ENCODE measurements around the gene ACIN1.

DNA sequence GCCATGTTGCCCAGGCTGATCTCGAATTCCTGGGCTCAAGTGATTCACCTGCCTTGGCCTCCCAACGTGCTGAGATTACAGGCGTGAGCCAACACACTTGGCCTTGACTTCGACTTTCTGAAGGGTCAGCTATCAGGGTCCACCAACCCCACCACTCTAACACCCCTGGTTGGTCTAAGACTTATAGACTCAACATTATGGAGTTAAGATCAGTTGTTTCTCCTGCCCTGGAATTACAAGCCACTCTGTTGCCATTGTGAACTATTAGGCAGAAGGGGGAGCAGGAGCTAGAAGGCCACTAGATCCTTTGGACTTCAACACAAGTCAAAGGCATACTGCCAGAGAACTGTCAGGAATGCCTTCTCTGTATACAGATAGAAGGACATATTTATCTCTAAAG is 54.8 kb downstream of the ACIN1 start:
- TF ChIP-seq TBP (CRISPR knock-in tag; IDR thresholded peaks at IDR 0.05) (no peak), MYNN (CRISPR knock-in tag; IDR thresholded peaks at IDR 0.05; ENCODE audit: low read depth) (no peak), ZHX1 (CRISPR knock-in tag; IDR thresholded peaks at IDR 0.05; ENCODE audit: low read depth) (no peak), E2F1 (CRISPR knock-in tag; IDR thresholded peaks at IDR 0.05) (no peak), RBFOX2 (IDR thresholded peaks at IDR 0.05; ENCODE audit: low read depth, low read length) (no peak), ZFP91 (CRISPR knock-in tag; IDR thresholded peaks at IDR 0.05; ENCODE audit: borderline replicate concordance) (no peak)
- TF ChIP-seq, protein P1, sequence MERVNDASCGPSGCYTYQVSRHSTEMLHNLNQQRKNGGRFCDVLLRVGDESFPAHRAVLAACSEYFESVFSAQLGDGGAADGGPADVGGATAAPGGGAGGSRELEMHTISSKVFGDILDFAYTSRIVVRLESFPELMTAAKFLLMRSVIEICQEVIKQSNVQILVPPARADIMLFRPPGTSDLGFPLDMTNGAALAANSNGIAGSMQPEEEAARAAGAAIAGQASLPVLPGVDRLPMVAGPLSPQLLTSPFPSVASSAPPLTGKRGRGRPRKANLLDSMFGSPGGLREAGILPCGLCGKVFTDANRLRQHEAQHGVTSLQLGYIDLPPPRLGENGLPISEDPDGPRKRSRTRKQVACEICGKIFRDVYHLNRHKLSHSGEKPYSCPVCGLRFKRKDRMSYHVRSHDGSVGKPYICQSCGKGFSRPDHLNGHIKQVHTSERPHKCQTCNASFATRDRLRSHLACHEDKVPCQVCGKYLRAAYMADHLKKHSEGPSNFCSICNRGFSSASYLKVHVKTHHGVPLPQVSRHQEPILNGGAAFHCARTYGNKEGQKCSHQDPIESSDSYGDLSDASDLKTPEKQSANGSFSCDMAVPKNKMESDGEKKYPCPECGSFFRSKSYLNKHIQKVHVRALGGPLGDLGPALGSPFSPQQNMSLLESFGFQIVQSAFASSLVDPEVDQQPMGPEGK (CRISPR knock-in tag; IDR thresholded peaks at IDR 0.05): no peak

Measured in HepG2 (cell line).